ENCODE data around the gene OR10R2.
"Not testable (repeated sequence)": the region's sequence is repeated elsewhere in the genome, so short reads cannot be mapped to it uniquely, and the experiment has no call there.

OR10R2 gene

GRCh38 chr1:158471920-158472319 lies at the start of gene OR10R2:
Gene OR10R2, plus strand, starts transcription at chr1:158472220. Its CDS starts 106 bp downstream, at chr1:158472326.
- no peak for DNase-seq

GRCh38 chr1:158425027-158425426 lies 47.0 kb upstream of the OR10R2 start:
- DNase-seq: no peak

- DNase-seq: no peak
Observed at GRCh38 chr1:158426137-158426536, 45.9 kb upstream of the OR10R2 start, which contains the start of gene OR10K2. Gene OR10K2, minus strand, starts transcription at chr1:158426237. Its CDS starts 5,371 bp downstream, at chr1:158420866.

- DNase-seq: not testable (repeated sequence)
Observed at GRCh38 chr1:158430163-158430562, 41.9 kb upstream of the OR10R2 start.

- DNase-seq: no peak
Observed at GRCh38 chr1:158434741-158435140, 37.3 kb upstream of the OR10R2 start.

- no peak for DNase-seq
Observed at GRCh38 chr1:158445376-158445775, 26.6 kb upstream of the OR10R2 start.

- no peak for DNase-seq
Observed at GRCh38 chr1:158454537-158454936, 17.5 kb upstream of the OR10R2 start.

GRCh38 chr1:158457246-158457645 lies 14.8 kb upstream of the OR10R2 start:
- DNase-seq: no peak

- no peak for DNase-seq
Observed at GRCh38 chr1:158458263-158458662, 13.8 kb upstream of the OR10R2 start.

GRCh38 chr1:158461534-158461933 lies 10.5 kb upstream of the OR10R2 start, which contains the start of gene OR10K1:
Gene OR10K1, plus strand, starts transcription at chr1:158461834. Its CDS starts 3,728 bp downstream, at chr1:158465562.
- DNase-seq: no peak

- no peak for DNase-seq
Observed at GRCh38 chr1:158485455-158485854, 13.4 kb downstream of the OR10R2 start.

GRCh38 chr1:158491316-158491715 lies 19.3 kb downstream of the OR10R2 start:
- no peak for DNase-seq

GRCh38 chr1:158493054-158493453 lies 21.0 kb downstream of the OR10R2 start:
- DNase-seq: no peak

- DNase-seq: no peak
Observed at GRCh38 chr1:158494796-158495195, 22.8 kb downstream of the OR10R2 start.

GRCh38 chr1:158496374-158496773 lies 24.4 kb downstream of the OR10R2 start:
- no peak for DNase-seq

- DNase-seq: no peak
Observed at GRCh38 chr1:158506369-158506987, 34.5 kb downstream of the OR10R2 start.

GRCh38 chr1:158507511-158507910 lies 35.5 kb downstream of the OR10R2 start:
- DNase-seq: no peak

- DNase-seq: no peak
Observed at GRCh38 chr1:158509471-158510156, 37.6 kb downstream of the OR10R2 start.

GRCh38 chr1:158516966-158517365 lies 44.9 kb downstream of the OR10R2 start:
- no peak for DNase-seq

- DNase-seq: no peak
Observed at GRCh38 chr1:158520021-158520420, 48.0 kb downstream of the OR10R2 start.

- DNase-seq: no peak
Observed at GRCh38 chr1:158520955-158521665, 49.1 kb downstream of the OR10R2 start.

GRCh38 chr1:158521666-158522058 lies 49.6 kb downstream of the OR10R2 start:
- no peak for DNase-seq

GRCh38 chr1:158527190-158527815 lies 55.3 kb downstream of the OR10R2 start:
- DNase-seq: no peak
